ENCODE measurements around the gene NFKBIZ.

The NFKBIZ gene

DNA sequence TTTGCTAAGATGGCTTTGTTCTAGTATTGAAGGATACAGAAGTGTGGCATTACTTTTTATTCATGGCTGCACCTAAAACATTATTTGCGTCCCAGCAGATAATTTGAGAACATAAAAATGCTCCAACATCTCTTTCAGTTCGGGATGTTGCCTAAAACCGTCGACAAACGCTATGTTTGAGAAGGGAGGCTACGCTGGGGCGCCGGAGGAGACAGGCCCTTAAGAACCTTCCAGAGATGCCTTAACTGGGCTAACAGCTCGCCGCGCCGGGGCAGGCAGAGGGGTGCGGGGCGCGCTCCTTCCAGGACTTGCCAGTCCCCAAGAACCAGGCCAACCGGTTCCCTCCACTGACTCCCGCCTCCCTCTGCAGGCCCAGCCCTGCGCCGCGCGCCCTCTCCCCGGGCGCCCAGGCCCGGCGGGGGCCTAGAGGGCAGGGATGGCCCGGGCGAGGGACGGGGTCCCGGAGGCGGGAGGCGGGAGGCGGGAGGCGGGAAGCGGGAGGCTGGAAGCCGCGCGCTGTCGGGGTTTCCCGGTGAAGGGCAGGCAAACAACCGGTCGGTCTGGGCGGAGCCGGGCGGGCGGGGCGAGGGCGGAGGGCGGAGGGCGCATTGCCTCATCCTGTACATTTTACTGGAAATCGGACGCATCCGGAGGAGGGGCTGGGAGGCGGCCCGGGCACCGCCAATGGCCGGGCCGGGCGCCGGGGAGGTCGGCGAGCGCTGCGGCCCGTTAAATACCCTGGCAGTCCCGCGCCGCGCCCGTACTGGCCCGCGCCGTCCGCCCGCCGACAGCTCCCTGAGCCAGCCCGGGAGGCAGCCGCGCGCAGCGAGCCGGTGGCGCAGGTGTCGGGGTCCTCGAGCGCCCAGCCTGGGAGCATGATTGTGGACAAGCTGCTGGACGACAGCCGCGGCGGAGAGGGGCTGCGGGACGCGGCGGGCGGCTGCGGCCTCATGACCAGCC, at the start of gene NFKBIZ:
Gene NFKBIZ (plus strand): TSS at position 761 of the 960 bp plus-strand sequence. CDS start 115 bp downstream, at position 876.
- DNase-seq, result peak; percentile 55

DNA sequence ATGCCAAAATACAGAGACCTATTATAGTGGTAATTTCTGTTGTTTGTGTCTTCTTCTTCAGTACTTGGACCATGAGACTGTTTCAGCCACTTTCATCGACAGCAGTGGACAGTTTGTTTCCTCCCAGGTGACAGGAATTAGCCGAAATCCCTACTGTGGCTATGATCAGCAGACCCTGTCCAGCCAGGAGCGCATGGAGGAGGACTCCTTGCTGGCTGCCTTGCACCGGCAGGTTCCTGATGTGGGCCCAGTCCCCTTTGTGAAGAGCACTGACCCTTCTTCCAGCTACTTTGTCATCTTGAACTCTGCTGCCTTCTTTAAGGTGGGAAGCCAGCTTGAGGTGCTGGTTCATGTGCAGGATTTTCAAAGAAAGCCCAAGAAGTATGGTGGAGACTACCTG, 48.1 kb upstream of the NFKBIZ start:
- DNase-seq, result no peak

DNA sequence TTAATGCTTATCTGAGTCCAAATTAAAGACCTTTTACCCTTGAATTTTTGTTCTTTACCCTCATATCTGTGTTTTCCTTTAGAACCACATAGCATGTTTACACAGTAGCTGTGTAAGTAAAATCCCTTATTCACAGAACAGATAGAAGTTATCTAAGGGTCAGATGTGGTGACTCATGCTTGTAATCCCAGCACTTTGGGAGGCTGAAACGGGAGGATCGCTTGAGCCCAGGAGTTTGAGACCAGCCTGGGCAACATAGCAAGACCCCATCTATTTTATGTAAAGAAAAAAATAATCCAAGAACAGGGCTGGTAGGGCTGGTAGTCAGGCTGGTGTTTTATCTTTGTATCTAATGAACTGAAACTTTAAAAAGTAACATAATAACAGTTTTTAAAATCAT, 47.1 kb upstream of the NFKBIZ start:
- DNase-seq, result no peak

DNA sequence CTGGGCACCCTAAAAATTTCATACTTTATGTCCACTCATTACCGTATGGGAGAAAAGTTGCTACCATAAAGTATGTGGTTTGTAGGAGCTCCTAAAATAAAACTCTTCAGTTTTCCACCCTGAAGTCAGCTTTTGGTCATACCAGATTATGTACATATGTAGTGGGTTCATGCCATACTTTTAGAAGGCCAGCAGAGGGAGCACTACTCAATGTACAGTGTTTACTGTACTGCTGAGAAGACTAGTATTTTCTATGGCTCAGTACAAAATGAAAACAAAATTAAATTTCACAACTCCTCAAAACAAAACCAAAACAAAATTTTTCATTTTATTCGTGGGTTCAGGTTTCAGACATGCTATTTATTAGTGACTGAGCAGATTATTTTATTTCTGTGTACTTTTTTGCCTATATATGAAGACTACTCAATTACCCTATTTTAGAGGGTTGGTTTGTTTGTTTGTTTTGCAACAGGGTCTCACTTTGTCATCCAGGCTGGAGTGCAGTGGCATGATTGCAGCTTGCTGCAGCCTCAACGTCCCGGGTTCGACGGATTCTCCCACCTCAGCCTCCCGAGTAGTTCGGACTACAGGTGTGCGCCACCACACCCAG, 46.0 kb upstream of the NFKBIZ start:
- peak; percentile 45 for DNase-seq

- no peak for DNase-seq
Measured at GRCh38 chr3:101803939-101804338, 45.4 kb upstream of the NFKBIZ start.

DNA sequence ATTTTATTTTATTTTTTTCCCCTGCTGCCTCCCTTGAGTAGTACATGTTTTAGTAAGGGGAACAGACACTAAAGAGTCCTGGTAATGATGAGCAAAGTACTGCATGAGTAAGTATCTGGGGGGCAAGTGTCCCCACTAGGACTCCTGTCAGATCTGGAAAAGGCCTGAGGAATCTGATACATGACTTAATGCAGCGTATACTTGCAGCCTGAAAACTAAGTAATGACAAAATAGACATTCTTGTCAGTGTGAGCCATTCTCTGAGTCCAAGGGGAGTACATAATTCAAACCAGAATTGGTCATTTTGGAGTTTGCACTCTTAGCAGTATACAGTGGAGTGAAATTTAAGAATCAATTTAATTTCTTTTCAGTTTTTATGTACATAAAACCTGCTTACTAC, 42.8 kb upstream of the NFKBIZ start:
- DNase-seq, result no peak

DNA sequence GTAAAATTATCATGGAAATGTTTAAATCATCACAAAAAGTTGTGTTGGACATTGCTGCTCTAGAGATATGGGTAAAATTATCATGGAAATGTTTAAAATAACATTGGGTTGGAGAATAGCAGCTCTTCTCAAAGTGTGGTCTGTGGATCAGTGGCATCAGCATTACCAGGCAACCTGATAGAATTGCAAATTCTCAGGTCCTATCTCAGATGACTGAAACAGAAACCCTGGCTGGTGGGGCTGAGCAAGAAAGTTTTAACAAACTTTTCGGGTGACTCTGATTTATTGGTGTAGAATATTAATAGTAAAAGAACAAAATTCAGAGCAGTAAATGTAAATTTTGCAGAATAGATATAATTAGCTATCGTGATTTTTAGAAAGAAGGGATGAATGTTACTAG, 41.4 kb upstream of the NFKBIZ start:
- no peak for DNase-seq

DNA sequence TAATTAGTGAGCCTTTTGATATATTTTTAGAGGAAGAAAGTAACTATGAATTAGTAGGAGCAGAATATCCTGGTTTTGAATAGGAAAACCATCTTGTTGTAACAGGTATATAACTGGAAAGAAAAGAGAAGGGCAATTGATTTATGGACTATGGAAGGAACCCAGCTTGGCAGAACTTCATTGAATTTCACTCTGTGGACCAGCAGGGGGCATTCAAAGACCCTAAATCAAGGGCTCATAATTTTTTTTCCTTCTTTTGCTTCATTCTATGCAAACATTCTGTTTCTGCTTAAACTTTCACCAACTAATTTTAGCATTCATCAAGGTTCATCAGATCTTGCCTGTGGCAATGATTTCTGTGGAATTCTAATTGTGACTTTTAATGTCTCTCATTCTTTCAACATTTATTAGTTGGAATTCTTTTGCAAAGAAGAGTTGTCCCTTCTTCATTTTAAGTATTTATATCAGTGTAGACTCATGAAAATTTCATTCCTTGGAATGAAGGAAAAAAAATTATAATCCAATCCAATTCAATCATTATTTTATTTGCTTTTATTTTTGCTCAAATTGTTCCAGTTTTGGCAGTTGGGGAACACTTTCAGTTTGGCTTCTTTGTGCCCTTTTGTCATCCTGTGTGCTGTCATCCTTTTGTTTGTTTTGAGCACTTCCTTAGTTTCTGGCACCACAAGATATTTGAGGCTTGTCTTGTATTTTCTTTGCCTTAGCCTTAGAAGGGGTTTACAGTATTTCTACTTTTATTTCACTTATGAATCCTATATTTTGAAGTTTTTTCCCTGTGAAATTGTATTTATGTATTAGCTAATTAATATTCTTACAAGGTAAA, 39.9 kb upstream of the NFKBIZ start:
- DNase-seq, result peak; percentile 24

DNA sequence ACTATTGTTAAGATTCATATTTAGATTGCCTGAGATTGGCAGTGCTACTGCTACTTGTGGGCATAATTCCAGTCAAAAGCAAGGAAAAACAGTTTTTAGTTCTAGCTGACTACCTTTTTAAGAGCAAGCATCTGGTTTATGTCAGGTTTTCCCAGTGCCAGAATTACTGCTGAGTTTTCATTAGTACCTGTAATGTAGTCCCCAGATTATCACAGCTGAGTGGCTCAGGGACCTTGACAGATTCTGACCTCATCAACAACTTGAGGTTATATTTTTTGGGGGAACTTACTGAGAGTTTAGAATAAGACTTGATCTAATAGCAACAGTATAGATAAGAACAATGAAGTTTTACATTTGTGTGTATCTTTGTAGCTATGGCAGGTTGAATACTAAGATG, 39.3 kb upstream of the NFKBIZ start:
- DNase-seq, result no peak

DNA sequence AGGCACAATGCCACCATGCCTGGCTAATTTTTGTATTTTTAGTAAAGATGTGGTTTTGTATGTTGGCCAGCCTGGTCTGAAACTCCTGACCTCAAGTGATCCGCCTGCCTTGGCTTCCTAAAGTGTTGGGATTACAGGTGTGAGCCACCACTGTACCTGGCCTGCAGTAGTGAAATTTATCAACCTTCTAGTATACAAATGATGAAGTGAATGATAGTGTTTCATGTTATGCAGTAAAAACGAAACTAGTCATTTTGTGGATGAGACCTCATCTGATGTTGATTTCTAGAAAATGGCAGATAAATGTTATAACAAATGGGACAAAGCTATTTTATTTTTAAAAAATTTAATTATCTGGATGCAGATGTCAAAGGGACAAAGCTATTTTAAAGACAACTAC, 37.4 kb upstream of the NFKBIZ start:
- no peak for DNase-seq

DNA sequence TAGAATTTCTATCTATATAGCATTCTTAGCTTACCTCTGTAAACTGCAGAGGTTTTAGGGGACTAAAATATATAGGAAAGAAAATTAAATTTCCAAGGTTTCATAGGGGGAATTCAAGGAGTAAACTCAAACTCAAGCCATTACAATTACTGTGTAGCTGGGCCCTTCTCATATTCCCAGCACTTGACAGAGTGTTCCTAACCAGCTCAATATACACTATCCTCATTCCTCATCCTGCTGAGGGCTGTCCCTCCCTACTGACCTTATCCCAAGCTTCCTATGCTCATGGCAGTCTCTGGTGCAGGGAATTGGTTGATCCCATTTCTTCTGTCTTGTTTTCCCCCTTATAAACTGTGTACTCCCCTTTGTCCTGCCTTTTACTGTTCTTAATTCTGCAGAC, 36.4 kb upstream of the NFKBIZ start:
- no peak for DNase-seq

GRCh38 chr3:101813817-101814440, 35.4 kb upstream of the NFKBIZ start:
- peak; percentile 29 for DNase-seq

- DNase-seq, result no peak
Measured at GRCh38 chr3:101814835-101815234, 34.5 kb upstream of the NFKBIZ start.

DNA sequence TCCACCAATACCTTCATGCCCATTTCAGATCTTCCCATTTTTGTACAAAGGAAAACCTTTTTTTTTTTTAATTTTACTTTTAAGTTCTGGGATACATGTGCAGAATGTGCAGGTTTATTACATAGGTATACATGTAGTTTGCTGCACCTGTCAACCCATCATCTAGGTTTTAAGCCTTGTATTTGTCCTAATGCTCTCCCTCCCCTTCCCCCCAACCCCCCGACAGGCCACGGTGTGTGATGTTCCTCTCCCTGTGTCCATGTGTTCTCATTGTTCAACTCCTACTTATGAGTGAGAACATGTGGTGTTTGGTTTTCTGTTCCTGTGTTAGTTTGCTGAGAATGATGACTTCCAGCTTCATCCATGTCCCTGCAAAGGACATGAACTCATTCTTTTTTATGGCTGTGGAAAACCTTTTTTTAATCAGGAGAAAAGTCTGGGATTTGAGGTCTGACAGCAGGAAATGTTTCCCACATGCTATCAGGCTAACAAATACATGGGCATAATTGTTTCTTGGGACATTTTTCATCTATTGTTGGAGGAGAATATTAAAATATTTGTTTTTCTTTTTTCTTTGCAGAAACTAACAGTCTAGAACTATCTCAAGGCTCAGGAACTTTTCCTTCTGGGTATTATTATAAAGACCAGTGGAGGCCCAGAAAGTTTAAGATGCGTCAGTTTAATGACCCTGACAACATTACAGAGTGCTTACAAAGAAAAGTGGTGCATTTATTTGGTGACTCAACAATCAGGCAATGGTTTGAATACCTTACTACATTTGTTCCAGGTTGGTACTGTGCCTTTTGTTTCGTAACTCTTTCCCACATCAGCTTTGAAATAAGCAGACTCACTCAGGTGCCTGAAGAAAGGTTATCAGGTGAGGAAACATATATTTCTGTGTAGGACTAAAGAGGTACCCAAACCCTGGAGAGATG, 32.8 kb upstream of the NFKBIZ start:
- no peak for DNase-seq

GRCh38 chr3:101817992-101818391, 31.3 kb upstream of the NFKBIZ start:
- DNase-seq, result no peak

DNA sequence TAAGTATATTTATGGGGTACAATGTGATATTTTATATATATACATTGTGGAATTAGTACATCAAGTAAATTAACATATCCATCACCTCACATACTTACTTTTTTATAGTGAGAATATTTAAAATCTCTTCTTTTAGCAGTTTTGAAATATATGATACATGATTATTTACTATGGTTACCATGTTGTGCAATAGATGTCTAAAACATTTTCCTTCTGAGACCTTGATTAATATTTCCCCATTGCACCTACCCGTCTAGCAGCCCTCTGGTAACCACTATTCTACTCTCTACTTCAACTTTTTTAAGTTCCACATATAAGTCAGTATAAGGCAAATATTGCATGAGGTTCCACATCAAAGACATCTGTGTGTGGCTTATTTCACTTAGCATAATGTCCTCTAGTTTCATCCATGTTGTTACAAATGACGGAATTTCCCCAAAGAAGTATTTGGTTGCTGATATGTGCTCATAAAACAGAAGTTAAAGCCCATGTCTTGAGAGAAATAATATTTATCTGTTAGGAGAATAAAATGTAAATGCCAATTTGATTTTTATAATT, 29.6 kb upstream of the NFKBIZ start:
- DNase-seq, result no peak

DNA sequence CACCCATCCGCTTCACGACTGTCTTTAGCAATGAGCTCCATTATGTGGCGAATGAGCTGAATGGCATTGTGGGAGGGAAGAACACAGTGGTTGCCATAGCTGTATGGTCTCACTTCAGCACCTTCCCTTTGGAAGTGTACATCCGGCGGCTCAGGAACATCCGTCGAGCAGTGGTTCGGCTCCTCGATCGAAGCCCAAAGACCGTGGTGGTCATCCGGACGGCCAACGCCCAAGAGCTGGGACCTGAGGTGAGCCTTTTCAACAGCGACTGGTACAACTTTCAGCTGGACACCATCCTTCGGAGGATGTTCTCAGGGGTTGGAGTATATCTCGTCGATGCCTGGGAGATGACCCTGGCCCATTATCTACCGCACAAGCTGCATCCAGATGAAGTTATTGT, 27.8 kb upstream of the NFKBIZ start:
- DNase-seq, result no peak

DNA sequence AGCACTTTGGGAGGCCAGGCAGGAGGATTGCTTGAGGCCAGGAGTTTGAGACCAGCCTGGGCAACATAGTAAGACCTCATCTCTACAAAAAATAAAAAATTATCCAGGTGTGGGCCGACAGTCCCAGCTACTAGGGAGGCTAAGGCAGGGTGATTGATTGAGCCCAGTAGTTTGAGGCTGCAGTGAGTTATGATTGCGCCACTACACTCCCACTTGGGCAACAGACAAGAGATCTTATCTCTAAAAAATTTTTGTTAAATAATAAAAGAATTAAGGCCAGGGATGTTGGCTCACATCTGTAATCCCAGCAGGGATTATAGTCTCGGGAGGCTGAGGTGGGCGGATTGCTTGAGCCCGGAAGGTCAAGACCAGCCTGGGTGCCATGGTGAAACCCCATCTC, 25.8 kb upstream of the NFKBIZ start:
- DNase-seq, result no peak

- no peak for DNase-seq
Measured at GRCh38 chr3:101824702-101825101, 24.6 kb upstream of the NFKBIZ start.

GRCh38 chr3:101825904-101826445, 23.3 kb upstream of the NFKBIZ start:
- DNase-seq, result no peak
